Endometrial microvascular endothelial cells (primary cell): Measurements from ENCODE around the gene LMO1. TPM values are rescaled to one million over a fixed set of nuclear protein-coding genes. Genes with fewer than 3 reads are reported as not detected.

Source experiments
- in situ Hi-C: cut with HindIII; loops from 2 replicates; pipeline ENCODE4 v1.10.0; 2017; ENCODE audit warnings: low sequenced_read_pairs, low pct_unique_long_range_greater_than_20kb; ENCODE audit errors: inconsistent ontology term
- total RNA-seq: library from RNA; depleted of rRNA; stranded (reverse); fragments of >200 nt; gene quantifications from one replicate; pipeline ENCODE4 v1.2.3, GENCODE V29; 2015; ENCODE audit errors: inconsistent ontology term

Gene LMO1
- total RNA-seq, 1 donor from 2014 or later: not detected

DNA sequence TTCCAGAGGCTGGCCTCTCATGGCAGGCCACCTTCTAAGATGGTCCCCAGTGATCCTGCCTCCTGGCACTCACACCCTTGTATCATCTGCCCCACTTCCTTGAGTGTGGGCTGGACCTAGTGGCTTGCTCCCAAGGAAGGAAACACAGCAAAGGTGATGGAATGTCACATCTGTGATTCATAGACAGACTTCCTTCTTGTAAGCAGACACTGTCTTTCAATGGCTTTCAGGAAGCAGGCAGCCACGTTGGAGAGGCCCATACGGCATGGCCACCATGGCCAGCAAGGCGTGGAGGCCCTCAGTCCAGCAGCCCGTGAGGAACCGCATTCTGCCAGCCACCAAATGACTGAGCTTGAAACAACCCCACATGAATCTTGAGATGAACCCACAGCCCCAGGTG, 11.3 kb downstream of the LMO1 start:
- in situ Hi-C loops: no loop called here

DNA sequence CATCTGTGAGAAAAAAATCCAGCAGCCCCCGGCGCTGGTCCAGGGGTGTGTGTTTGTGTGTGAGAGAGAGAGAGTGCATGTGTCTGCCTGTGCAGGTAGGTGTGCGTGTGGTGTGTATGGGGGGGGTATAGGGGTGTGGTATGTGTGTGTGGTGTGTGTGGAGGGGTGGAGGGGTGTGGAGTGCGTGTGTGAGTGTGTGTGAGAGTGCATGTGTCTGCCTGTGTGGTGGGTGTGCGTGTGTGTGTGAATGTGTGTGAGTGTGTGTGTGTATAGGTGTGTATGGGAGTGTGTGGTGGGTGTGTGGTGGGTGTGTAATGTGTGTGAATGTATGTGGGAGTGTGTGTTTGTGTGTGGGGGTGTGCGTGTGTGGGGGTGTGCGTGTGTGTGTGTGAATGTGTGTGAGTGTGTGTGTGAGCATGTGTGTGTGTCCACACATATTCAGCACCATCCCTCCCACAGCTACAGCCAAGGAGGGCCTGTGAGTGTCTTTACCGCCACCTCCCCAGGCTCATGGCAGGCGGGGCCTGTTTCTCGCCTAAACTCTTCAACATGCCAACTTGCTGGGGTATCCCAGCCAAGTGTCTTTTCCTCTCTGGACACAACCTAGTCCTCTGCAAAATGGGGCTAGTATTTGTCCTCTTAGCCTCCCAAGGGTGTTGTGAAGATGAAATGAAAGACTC, 11.9 kb downstream of the LMO1 start:
- in situ Hi-C loops: no loop called here

DNA sequence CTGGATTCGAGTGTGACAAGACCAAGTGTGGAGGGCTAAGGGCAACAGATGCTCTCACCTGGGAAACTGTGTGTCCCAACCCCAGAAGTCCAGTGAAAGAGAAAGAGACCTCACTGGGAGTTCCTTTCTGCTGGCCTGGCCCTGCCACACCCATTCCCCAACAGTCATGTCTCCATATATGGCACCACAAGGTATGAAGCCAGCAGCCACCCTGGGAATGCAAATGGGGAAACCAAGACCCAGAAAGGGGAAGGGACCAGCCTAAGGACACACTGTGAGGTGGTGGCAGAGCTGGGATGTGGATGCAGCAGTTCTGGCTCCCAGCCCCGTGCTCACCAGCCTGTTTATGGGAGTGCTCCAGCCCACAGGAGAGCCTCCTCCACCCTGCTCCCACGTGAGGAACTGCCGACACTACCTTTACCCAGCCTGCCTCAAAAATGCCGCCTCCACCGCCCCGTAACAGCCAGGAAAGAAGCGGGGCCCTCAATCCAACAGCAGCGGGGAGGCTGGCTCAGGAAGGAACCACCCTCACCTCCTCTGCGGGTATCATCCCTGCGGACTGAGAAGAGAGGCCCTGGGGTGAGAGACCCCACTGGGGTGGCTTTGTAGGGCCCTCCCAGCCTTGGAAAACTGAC, 12.6 kb downstream of the LMO1 start:
- in situ Hi-C loops: no loop called here

DNA sequence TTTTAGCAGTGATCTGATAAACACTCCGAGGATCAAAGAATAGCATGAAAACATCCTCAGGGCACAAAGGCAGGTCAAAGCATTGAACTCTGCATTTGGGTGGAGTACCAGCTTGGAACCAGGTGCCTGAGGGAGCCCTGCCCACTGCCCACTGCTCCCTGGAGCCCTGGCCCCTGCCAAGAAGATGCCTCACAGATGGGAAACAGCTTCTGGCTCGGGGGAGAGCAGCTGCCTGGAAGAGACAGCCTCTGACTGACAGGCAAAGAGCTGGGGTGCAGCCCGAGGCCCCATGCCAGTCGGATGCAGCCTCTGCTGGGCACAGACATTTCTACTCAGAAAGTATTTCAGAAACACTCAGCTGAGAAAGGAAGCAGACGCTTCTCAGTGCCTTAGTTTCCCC, 13.2 kb downstream of the LMO1 start:
- in situ Hi-C loops: no loop called here

DNA sequence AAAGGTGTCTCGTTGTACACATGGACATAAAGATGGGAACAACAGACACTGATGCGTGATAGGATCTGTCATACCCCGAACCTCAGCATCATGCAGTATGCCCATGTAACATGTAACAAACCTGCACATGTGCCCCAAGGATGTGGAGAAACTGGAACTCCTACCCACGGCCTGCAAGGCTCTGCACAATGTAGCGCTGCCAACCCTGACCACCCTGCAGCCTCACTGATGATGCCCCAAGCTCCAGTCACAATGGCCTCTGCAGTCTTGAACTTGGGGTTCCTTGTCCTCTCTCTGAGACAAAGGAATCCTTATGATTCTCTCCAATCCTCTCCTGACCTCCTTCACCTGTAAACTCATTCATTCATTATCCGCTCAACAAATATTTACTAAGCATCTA, 14.2 kb downstream of the LMO1 start:
- in situ Hi-C loops: no loop called here

DNA sequence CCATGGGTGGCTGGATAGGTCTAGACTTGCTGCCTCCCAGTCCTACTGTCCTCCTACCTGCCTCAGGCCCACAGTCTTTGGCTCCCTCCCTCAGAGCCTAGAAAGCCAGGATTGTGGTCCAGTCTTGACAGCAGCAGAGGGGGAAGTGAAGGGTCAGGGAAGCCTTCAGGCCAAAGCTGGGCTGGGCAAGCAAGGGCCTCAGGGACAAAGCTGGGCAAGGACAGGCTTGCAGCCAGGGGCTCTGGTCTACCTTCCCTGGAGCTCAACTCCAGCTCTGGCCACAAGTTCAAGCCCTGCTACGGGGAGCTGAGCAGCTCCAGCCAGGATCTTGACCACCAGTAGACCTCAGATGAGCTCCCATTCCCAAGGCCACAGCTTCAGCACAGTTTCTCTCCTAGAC, 14.9 kb downstream of the LMO1 start:
- in situ Hi-C loops: no loop called here

DNA sequence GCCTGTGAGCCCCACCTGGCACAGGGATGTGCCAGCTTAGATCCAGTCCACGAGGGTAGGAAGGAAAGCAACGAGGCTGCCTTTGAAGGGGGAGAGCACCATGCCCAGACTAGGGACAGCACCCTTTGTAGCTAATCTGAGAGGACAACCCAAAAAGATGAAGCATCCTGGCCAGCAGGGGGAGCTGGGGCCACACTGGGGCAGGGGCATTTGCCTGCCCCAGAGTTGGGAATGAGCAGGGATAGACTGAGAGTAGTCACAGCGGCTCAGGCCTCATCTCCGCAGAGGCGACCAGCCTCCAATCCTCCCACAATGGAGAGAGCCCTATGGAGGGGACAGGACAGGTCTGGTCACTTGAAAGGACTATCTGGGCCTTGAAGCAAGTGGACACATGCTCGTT, 16.4 kb downstream of the LMO1 start:
- in situ Hi-C loops: no loop called here

DNA sequence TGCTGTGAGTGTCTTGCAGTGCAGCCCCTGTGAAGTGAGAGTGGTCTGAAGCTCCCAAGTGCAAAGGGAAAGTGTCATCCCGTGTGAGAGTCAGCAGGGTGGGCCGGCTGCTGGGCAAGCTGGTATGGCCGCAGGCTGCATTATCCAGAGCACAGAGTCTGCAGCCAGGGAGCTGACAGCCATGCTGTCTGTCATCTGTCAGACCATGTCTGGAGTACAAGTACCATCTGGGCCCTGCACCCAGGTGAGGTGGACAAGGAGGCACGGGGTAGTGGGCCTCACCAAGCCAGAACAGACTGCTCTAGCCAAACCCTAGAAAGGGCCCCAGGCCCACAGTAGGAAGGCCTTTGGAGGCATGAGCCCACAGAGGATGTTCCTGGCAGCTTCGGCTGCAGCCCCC, 20.2 kb downstream of the LMO1 start:
- in situ Hi-C loops: no loop called here

DNA sequence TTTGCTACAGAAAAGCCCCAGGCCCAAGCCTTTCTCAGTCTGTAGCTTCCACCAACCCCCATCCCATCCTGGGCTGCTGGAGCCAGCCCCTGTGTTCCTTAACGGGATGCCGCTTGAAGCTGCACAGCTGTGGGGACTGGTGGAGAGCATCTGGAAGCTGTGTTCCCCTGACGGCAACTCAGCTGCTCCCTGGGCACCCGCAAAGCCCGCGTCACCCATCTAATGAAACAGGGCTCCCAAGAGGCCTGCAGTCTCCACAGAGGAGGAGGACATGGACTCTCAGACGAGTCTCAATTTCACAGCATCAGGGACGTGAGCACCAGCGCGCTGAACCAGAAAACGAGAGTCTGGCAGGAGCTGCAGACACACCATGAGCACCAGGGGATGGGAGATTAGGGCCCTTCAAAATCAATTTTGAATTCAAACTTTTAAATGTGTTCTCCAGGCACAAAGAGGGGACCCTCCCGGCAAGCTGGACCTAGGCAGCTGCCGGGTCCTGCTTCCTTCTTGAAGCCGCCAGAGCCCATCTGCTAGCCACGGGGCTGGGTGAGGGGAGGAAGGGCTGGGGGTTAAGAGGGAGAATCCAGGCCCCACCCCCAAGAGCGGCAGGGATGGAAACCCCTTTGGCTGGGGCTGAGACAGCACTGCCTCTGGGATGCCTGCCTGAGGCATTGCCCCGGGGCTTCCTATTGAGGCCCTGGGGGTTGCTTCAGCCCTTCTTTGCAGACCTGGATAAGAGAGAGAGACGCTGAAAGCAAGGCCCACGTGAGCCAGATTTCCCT, 21.0 kb downstream of the LMO1 start:
- in situ Hi-C loops: no loop called here

DNA sequence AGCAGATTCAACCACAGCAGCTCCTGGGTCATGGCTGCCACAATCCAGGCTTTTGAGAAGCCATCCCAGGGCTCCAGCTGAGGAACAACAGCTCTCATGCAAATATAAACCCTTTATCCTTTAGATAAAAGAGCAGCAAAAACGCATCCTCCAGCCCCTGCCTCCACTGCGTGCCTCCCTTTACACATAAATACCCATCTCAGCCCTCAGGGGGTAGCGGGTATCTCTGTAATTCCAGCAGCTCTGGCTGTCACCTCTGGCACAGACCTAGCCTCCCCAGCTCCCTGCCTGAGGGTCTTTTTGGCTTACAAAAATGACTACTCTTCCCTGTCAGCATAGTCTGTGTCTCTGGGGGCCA, 21.6 kb downstream of the LMO1 start:
- in situ Hi-C loops: no loop called here

DNA sequence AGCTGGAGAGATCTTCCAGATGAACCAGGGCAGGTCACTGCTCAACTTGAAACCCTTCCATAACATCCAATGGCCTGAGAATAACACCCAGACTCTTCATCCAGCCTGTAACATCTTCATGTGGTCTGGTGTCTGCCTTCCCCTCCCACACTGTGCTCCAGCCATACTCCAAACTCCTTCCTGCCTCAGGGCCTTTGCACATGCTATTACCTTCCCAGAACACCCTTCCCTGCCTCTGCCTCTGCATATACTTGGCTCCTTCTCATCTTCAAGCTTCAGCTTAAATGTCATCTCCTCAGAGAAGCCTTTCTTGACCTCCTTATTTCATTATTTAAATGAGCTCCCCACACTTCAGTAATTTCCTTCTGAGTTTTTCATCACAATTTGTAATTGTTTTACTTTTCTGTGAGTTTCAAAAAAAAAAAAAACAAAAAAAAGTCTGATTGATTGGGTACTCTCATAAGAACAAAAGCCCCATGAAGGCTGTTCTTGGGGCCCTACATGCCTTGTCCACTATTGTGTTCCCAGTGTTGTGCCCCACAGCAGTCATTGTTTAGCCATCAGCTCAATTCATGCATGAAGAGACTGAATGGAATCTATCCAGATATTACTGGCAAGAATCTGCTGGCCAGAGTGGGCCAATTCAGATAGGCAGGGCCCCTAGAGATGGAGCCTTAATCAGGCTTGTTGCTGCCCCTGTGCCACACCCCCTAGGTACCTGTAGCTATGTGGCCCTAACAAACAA, 22.1 kb downstream of the LMO1 start:
- in situ Hi-C loops: no loop called here

DNA sequence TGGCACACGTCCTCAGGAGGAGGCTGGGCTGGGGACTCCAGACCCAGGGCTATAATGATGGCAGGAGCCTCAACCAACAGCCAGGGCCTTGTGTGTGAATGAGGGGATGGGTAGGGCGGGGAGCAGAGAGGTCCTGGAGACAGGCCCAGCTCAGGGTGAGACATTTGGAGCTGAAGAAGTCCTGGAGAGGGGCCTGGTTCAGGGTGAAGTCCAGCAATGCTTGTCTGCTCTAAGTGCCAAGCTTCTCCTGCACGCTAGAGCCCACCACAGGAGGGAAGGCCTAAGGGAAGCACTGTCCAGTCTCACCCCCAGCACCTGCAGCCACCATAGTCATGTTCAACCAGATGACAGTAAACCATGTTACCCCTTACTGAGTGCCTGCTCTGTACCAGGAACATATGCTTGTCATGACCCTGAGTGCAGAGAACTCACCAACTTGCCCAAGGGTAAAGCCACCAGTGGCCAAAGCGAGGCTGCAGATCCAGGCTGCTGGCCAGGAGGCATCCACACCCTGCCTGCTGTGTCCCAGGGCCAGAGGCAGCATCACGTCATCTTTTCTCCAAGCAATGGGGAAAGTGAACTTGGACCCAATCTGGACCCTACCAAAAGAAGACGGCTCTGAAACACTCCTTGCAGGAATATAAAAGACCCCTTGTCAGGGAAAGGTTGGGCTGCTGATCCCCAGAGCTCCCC, 24.0 kb downstream of the LMO1 start:
- in situ Hi-C loops: no loop called here

DNA sequence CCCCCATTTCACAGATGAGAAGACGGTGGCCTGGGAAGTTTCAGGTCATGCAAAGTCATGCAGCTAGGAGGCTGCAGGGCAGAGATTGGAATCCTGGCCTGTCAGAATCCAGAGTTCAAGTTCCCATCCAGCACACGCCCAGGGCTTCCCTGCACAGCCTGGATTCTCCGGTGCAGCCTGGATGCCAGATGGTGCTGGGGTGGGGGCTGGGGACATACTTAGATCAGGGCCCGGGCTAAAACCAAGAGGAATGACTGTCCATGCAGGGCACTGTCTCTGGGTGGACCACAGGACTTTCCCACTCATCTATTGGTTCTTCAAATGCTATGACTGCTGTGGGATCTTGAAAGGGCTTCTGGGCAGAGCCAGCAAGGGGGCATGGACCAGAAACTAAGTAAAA, 24.6 kb downstream of the LMO1 start:
- in situ Hi-C loops: no loop called here

DNA sequence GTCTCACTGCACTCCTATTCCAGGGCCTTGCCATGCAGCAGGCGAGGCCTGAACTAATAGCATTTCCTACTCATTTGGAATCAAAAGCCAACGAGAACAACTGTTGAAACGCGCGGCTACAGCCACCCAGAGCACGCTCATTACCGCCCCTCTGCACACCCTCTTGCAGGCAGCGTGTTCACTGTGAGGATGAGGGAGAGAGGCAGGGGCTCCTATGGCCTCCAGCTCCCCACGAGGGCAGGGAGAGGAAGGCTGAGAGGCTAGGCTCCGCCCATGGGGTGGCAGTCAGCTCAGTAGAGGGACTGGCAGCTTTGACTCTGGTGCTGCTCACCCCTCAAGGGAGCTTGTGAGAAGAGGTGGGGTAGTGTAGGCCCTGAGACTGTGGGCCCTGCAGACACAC, 26.2 kb downstream of the LMO1 start:
- in situ Hi-C loops: no loop called here

DNA sequence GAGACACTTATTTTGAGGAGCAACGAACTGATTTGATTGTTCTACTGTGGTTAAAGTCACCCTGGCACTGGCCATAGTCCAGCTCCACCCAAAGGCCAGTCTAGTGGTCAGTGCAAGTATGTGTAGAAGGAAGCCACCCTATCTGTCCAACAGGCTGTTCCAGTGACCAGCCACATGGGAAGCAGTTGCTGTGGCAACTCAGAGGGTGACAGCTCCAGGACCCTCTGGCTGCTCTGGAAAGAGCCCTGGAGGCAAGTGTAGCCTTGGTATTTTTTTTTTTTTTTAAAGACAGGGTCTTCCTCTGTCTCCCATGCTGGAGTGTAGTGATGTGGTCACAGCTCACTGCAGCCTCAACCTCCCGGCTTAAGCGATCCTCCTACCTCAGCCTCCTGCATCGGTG, 27.8 kb downstream of the LMO1 start:
- in situ Hi-C loops: no loop called here

DNA sequence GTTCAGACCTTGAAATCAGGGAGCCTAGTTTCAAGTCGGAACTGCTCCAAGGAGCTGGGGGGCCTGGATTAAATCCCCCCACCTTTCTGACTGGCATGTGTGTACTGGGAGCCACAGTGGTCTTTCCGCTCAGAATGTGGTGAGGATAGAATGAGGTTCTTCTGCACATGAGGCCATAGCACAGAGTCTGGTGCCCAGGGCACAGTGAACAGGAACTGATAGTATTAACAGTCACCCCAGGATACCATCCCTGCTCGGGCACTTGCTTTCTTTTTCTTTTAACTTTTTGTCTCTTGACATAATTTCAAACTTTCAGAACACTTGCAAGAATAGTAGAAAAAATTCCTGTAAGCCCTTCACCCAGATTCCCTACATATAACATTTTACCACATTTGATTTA, 28.8 kb downstream of the LMO1 start:
- in situ Hi-C loops: no loop called here

DNA sequence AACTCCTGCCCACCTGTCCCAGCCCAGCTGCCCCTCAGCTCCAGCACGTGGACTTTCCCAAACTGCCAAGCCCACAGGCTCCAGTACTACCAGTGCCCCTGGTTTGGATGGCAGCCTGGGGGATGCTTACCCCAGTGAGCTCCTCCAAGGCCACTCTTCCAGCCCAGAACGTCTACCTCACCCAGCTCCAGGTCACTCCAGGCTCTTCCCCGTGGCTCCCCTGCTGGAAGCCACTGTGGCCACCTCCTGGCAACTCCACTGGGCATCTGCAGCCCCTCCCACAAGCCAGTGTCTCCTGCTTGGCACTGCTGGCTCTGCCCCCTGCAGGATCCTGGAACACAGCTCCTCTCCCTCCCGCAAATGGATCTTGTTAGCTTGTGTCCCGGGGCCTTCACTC, 29.3 kb downstream of the LMO1 start:
- in situ Hi-C loops: no loop called here

DNA sequence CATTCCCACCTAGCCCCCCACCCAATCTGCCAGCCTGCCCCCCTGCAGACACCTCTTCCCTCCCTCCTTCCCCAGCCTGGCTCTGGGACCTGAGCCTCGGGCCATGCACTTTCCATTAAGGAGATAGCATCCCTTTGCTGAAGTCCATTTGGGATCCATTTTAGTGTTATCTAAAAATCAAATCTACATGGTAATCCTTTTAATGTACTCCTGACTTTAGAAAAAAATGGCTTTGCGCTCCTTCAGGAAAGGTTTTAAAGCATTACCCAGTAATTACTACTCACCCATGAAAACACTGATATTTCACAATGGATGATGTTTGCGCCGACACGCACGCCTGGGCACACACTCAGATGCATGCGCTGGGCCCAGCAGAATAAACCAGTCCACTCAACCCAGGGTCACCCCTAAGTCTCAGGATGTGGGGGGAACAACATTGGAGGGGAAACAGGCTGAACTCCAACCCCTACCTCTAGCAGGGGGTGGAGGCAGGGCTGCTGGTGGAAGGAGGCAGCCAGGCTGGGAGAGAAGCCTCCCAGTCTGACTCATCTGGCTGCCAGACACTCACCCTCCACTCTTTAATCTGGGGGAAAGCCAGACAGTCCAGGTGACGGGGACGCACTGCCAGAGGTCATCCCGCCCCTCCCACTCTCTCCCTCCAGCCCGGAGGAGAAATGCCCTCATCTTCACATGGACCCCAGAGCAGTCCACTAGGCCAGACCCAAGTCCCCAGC, 29.8 kb downstream of the LMO1 start:
- in situ Hi-C loops: no loop called here
